Left hindlimb (tissue), 1 donor: ENCODE data around the gene HECTD4.
A peak's percentile ranks its signal among the peaks of the same experiment; 100 is the strongest.

Source experiments
- DNase-seq: peaks from one replicate; pipeline ENCODE4 v3.0.0-alpha.2; 2018

Gene HECTD4

DNA sequence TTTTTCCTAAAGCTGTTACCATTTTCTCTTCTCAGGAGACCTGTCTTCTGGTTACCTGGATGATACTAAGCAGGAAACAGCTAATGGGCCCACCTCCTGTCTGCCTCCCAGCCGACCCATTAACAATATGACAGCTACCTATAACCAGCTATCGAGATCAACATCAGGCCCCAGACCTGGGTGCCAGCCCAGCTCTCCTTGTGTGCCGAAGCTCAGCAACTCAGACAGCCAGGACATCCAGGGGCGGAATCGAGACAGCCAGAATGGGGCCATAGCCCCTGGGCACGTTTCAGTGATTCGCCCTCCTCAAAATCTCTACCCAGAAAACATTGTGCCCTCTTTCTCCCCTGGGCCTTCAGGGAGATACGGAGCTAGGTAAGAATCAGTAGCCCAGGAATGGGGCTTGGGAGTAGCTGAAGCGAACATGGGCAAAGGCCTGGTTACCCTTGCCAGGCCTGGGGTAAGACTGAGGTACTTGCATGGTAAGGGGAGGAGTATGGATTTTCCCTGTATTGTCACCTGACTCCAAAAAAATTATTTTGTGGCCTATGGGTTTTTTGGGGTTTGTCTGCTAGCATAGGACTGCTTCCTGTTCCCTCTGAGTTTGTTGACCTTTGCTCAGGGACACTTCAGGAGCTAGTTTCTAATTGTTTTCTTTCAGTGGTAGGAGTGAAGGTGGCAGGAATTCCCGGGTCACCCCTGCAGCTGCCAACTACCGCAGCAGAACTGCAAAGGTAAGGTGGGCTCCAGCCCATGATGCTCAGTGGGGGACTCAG is 230.3 kb downstream of the HECTD4 start:
- DNase-seq = no peak

DNA sequence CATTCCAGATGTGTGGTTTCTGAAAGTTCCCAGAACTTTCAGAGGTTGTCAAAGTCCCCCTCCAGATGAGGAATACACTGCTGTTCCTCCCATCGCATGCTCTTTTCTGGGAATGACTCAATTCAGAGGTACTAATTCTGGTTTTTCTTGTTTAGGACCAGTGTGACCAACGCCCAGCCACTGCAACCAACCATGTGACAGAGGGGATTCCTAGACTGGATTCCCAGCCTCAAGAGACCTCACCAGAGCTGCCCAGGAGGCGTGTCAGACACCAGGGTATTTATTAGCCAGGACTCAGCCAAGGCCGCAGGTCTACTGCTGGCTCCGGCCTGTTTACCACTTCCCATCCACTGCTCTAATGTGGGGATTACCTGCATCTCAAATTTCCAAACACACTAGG is 232.6 kb downstream of the HECTD4 start:
- peak; percentile 51 for DNase-seq

GRCh38 chr12:112148031-112148513 is 234.2 kb downstream of the HECTD4 start:
- no peak for DNase-seq

DNA sequence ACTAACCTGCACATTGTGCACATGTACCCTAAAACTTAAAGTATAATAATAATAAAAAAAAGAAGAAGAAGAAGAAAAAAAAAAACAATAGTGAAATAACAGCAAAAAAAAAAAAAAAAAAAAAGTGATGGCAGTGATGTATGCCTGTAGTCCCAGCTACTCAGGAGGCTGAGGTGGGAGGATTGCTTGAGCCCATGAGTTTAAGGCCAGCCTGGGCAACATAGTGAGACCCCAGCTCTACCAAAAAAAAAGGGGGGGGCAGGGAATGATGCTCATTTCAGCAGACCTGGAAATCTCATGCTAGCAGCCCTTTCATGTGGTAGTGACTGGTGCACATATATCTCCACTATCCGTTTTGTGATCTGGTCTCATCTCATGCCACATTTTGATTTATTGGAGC is 236.1 kb downstream of the HECTD4 start:
- DNase-seq = no peak

DNA sequence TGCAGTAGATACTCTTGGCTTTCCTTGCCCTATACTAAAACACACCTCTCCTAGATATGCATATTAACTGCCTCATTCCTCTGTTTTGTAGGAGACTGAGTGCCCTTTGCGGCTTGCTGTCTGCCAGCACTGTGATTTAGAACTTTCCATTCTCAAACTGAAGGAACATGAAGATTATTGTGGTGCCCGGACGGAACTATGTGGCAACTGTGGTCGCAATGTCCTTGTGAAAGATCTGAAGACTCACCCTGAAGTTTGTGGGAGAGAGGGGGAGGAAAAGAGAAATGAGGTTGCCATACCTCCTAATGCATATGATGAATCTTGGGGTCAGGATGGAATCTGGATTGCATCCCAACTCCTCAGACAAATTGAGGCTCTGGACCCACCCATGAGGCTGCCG is 241.5 kb downstream of the HECTD4 start:
- no peak for DNase-seq

- no peak for DNase-seq
Measured at GRCh38 chr12:112134731-112135130, 247.5 kb downstream of the HECTD4 start.

DNA sequence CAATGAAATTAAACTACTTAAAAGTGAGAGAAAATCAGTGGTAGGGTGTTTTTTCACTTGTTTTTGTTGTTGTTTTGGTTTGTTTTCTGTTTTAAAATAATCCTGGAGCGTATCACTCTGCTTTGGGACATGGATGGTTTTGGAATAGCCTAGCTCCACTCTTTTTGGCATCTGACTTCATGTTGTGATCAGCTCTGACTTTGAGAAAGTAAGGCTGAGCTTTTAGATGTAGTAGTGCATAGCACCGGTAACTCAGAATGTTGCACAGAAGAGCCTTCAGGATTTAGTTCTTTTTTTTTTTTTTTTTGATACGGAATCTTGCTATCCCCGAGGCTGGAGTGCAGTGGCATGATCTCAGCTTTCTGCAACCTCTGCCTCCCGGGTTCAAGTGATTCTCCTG is 248.8 kb downstream of the HECTD4 start:
- DNase-seq = no peak

- no peak for DNase-seq
Measured at GRCh38 chr12:112131686-112132085, 250.5 kb downstream of the HECTD4 start.

DNA sequence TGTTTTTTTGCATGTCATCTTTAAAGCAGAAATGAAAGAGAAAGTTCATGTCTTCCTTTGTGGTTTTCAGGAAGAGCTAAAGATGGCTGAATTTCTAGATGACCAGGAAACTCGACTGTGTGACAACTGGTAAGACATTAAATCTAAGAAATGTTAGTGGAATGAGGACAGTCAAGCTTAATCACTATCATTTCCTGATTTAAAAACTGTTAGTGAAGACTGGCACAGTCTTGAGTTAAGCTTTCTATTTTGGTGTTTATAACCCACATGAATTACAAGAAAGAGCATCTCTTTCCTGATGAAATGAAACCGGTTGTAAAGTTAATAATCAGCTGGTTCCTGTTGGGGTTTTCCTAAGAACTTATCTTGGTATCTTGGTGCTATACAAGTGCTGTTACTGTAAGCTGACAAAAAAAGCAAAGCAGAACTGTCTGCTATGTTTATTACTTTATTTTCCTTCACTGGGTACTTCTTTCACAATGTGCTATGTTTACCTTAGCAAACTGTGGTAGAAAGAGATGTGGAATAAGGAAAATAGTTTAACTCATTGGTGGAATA is 251.7 kb downstream of the HECTD4 start:
- DNase-seq = no peak

- DNase-seq = no peak
Measured at GRCh38 chr12:112126911-112127310, 255.3 kb downstream of the HECTD4 start.

GRCh38 chr12:112126000-112126438 is 256.2 kb downstream of the HECTD4 start:
- peak; percentile 41 for DNase-seq

GRCh38 chr12:112125250-112125999 is 256.8 kb downstream of the HECTD4 start, which contains the start of gene TRAFD1:
Gene TRAFD1, plus strand, starts transcription at chr12:112125560. Its CDS starts 4,963 bp downstream, at chr12:112130523.
- DNase-seq = peak; percentile 99

GRCh38 chr12:112124918-112125249 is 257.3 kb downstream of the HECTD4 start:
- no peak for DNase-seq

GRCh38 chr12:112122823-112123690 is 259.2 kb downstream of the HECTD4 start:
- no peak for DNase-seq

- DNase-seq = peak; percentile 85
Measured at GRCh38 chr12:112121780-112122565, 260.3 kb downstream of the HECTD4 start.

GRCh38 chr12:112117685-112118084 is 264.5 kb downstream of the HECTD4 start:
- no peak for DNase-seq

GRCh38 chr12:112116232-112117060 is 265.8 kb downstream of the HECTD4 start:
- DNase-seq = peak; percentile 39

GRCh38 chr12:112115259-112116045 is 266.8 kb downstream of the HECTD4 start:
- DNase-seq = no peak

DNA sequence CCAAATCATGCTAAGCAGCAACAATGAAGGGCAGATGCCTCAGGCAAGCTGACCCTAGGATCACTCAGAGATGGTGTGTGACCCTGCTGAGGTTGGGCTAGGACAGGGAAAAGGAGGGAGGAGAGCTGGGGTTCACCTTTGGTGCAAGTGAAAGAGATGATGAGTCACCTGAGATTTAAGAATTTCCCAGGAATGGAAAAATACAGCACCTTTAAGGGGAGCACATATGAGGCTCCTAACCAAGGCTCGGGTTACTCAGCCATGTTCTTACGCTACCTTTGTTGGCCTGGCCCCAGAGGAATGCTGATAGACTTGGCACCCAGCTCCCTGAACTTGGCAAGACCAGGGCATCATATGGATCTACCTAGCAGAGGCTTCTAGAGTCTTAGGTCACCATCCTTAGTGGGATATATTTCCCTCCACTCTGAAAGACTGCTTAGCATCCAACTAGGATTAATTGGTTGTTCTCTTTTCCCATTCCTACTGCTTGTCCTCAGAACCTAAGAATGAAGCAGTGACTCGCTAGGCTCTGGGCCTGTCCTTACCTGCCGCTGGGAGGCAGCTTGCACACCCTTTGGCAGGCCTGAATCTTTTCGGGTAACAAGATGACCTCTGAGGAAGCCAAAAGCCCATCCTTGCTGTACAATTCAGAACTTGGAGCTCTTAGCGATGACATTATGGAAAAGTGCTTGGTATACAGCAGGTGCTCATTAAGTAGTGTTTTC is 269.7 kb downstream of the HECTD4 start:
- no peak for DNase-seq
